Measurements from ENCODE around the gene ZCCHC12. TPM values are rescaled to one million over a fixed set of nuclear protein-coding genes. Genes with fewer than 3 reads are reported as not detected.

Gene ZCCHC12
- total and polyA plus RNA-seq, 10 of the 15 experiments (the other 5 are each of a cell fraction or from before 2014, with no cell fraction given), result 0.04 TPM; not detected in 9

GRCh38 chrX:118795528-118796280, 27.9 kb upstream of the ZCCHC12 start:
- FAIRE-seq (no peak), DNase-seq (ENCODE audit: low read depth, low spot score) (no peak), ATAC-seq (no peak)
- H3K4me2 ChIP-seq (ENCODE audit: control insufficient read depth, insufficient read depth), result no peak overlapping the region
- ChIA-PET CTCF (interaction anchor here (0.9 to 1.9 kb wide), 5 partner anchors 12 to 339 kb away, joined by 3 to 4 read pairs (median 4); no protein-coding TSS in a partner anchor), SMC1A (ENCODE audit: uncharacterized antibody, unreplicated experiment) (interaction anchor here (0.9 kb wide), 1 partner anchor 70 kb away, joined by 4 read pairs; no protein-coding TSS in a partner anchor), POLR2A (interaction anchor here (0.7 kb wide), 1 partner anchor 1406 kb away, joined by 6 read pairs; no protein-coding TSS in a partner anchor), RAD21 (ENCODE audit: unreplicated experiment) (interaction anchor here (0.7 to 1.5 kb wide), 2 partner anchors 152 to 337 kb away, joined by 3 read pairs; no protein-coding TSS in a partner anchor)
- BruUV-seq (replicated peaks), result no TSS peak
- H3K4me3 ChIP-seq, result no peak overlapping the region
- no peak overlapping the region for H2AFZ ChIP-seq (ENCODE audit: control insufficient read depth, low read depth, low read length)
- no peaks in the 10 kb centered on the region for H3K79me2 ChIP-seq (ENCODE audit: control insufficient read depth, insufficient read depth, low read length)
- H3K9me3 ChIP-seq (replicated peaks; ENCODE audit: control insufficient read depth, insufficient read depth, low read length), result no peaks in the 10 kb centered on the region
- WGBS (ENCODE audit: insufficient coverage, insufficient replicate concordance, low lambda C conversion rate, missing lambda C conversion rate), result 55% methylated on average over 5 of the region's 5 CpGs
- in situ Hi-C loops (cut with MboI), result no loop called here
- H3K4me1 ChIP-seq (ENCODE audit: control insufficient read depth, insufficient read depth, low read length), result no peaks in the 10 kb centered on the region
- no peaks in the 10 kb centered on the region for H4K20me1 ChIP-seq (ENCODE audit: control insufficient read depth, insufficient read depth)
- H3K27me3 ChIP-seq (replicated peaks in 1 of 2; ENCODE audit: control insufficient read depth in 2 of 2, insufficient read depth in 2 of 2, low read length in 1 of 2), result no peaks in the 10 kb centered on the region
- no peak for TF ChIP-seq ZNF24 (IDR thresholded peaks at IDR 0.05)
- no peak for TF ChIP-seq IRF4 (IDR thresholded peaks at IDR 0.05; ENCODE audit: low read depth, low read length)
- TF ChIP-seq, protein P1, sequence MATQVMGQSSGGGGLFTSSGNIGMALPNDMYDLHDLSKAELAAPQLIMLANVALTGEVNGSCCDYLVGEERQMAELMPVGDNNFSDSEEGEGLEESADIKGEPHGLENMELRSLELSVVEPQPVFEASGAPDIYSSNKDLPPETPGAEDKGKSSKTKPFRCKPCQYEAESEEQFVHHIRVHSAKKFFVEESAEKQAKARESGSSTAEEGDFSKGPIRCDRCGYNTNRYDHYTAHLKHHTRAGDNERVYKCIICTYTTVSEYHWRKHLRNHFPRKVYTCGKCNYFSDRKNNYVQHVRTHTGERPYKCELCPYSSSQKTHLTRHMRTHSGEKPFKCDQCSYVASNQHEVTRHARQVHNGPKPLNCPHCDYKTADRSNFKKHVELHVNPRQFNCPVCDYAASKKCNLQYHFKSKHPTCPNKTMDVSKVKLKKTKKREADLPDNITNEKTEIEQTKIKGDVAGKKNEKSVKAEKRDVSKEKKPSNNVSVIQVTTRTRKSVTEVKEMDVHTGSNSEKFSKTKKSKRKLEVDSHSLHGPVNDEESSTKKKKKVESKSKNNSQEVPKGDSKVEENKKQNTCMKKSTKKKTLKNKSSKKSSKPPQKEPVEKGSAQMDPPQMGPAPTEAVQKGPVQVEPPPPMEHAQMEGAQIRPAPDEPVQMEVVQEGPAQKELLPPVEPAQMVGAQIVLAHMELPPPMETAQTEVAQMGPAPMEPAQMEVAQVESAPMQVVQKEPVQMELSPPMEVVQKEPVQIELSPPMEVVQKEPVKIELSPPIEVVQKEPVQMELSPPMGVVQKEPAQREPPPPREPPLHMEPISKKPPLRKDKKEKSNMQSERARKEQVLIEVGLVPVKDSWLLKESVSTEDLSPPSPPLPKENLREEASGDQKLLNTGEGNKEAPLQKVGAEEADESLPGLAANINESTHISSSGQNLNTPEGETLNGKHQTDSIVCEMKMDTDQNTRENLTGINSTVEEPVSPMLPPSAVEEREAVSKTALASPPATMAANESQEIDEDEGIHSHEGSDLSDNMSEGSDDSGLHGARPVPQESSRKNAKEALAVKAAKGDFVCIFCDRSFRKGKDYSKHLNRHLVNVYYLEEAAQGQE (IDR thresholded peaks at IDR 0.05; ENCODE audit: low read depth, low read length), result no peak
- no peak for TF ChIP-seq ZNF207 (IDR thresholded peaks at IDR 0.05; ENCODE audit: borderline replicate concordance)
- TF ChIP-seq EP300 (IDR thresholded peaks at IDR 0.05; ENCODE audit: borderline replicate concordance in 1 of 2, control insufficient read depth in 1 of 2, low read depth in 2 of 2, low read length in 2 of 2), result no peak
- no peak for TF ChIP-seq SIX5 (IDR thresholded peaks at IDR 0.05; ENCODE audit: low read depth, low read length, severe bottlenecking)
- no peak for TF ChIP-seq MTA3 (IDR thresholded peaks at IDR 0.05; ENCODE audit: borderline replicate concordance, low read length)
- no peak for TF ChIP-seq HCFC1 (IDR thresholded peaks at IDR 0.05; ENCODE audit: low read length)
- no peak for TF ChIP-seq PBX3 (IDR thresholded peaks at IDR 0.05; ENCODE audit: insufficient replicate concordance, low read depth, low read length)
- intact Hi-C loops (cut with micrococcal nuclease; ENCODE audit: unreplicated experiment), result no loop called here
- H3K9ac ChIP-seq (ENCODE audit: control insufficient read depth, insufficient read depth, low read length), result no peak overlapping the region
- H3K27ac ChIP-seq (ENCODE audit: control insufficient read depth, insufficient read depth), result no peak overlapping the region
- H3K36me3 ChIP-seq (ENCODE audit: control insufficient read depth in 2 of 2, insufficient read depth in 2 of 2, low read length in 1 of 2), result no peaks in the 10 kb centered on the region
